B cell (primary cell): Measurements from ENCODE around the gene AGPAT3. TPM values are rescaled to one million over a fixed set of nuclear protein-coding genes. Genes with fewer than 3 reads are reported as not detected.

Experiments
- ATAC-seq: fragments of 200-7000 bp; cut with Tn5 transposase; one replicate; pipeline ENCODE4 v1.10.0; 2021; ENCODE audit warnings: low read depth, mild to moderate bottlenecking, moderate number of reproducible peaks, moderate library complexity
- CTCF ChIA-PET: fragments of 350-600 bp; sonication (Branson Sonifier 250); formaldehyde crosslinking; loops from one replicate; lab custom pipeline; 2021; ENCODE audit warnings: antibody characterized with exemption, inconsistent platforms; lab: Charles Lee
- POLR2A ChIA-PET: fragments of 350-600 bp; sonication (Branson Sonifier 250); formaldehyde crosslinking; loops from one replicate; lab custom pipeline; 2021; ENCODE audit warnings: antibody characterized with exemption; lab: Charles Lee
- DNase-seq: peaks from one replicate; pipeline ENCODE4 v3.0.0; 2013
- H2AFZ ChIP-seq: 2 replicates; pipeline ENCODE4 v1.6.1; 2012; ENCODE audit warnings: mild to moderate bottlenecking, low read depth, low read length; ENCODE audit not compliant: insufficient read depth, poor library complexity, severe bottlenecking
- H3K27ac ChIP-seq, 2 donors: 1 replicate in 1 of 2; 2 replicates in 1 of 2; pipeline ENCODE4 v1.5.1; 2012 to 2013; ENCODE audit warnings: low read length in 2 of 2, mild to moderate bottlenecking in 2 of 2, moderate library complexity in 1 of 2
- H3K27me3 ChIP-seq, 4 experiments: fragments of 200-600 bp in 1 of 4; sonication (generic) in 1 of 4; replicated peaks in 1 of 4; 1 replicate in 2 of 4; 2 replicates in 2 of 4; pipeline versions ENCODE4 v1.6.1 to v1.7.0; 2013 to 2016; ENCODE audit warnings: low read length in 3 of 4, mild to moderate bottlenecking in 2 of 4, mixed read lengths in 1 of 4, moderate library complexity in 1 of 4; ENCODE audit not compliant: insufficient read depth in 4 of 4, control insufficient read depth in 3 of 4; ENCODE audit errors: control extremely low read depth in 1 of 4
- H3K36me3 ChIP-seq, 2 experiments: replicated peaks in 1 of 2; 1 replicate in 1 of 2; 2 replicates in 1 of 2; pipeline versions ENCODE4 v1.6.1 to v1.7.1; 2013; ENCODE audit warnings: low read length in 1 of 2; ENCODE audit not compliant: insufficient read depth in 2 of 2, control insufficient read depth in 1 of 2; ENCODE audit errors: control extremely low read depth in 1 of 2, extremely low read depth in 1 of 2
- H3K4me1 ChIP-seq, 2 donors: fragments of 200-600 bp in 1 of 2; sonication (generic) in 1 of 2; 1 replicate in 1 of 2; 2 replicates in 1 of 2; pipeline versions ENCODE4 v1.5.1 to v1.6.1; 2013 to 2017; ENCODE audit warnings: low read length in 2 of 2; ENCODE audit not compliant: control insufficient read depth in 2 of 2, insufficient read depth in 2 of 2
- H3K4me2 ChIP-seq: replicated peaks from 2 replicates; pipeline ENCODE3; 2012; ENCODE audit warnings: mild to moderate bottlenecking, low read depth, low read length; ENCODE audit not compliant: poor library complexity, severe bottlenecking
- H3K4me3 ChIP-seq, 5 experiments: fragments of 200-600 bp in 1 of 5; sonication (generic) in 1 of 5; 1 replicate in 3 of 5; 2 replicates in 2 of 5; pipeline versions ENCODE4 v1.5.1 to v1.7.0; 2011 to 2016; ENCODE audit warnings: low read length in 4 of 5, mild to moderate bottlenecking in 4 of 5, low read depth in 2 of 5, control low read depth in 1 of 5, moderate library complexity in 1 of 5; ENCODE audit not compliant: insufficient read depth in 1 of 5; ENCODE audit errors: control extremely low read depth in 1 of 5, extremely low read depth in 1 of 5
- H3K79me2 ChIP-seq: fragments of 200-600 bp; sonication (generic); one replicate; pipeline ENCODE4 v1.6.0; 2016; ENCODE audit warnings: low read length; ENCODE audit not compliant: control insufficient read depth, insufficient read depth
- H3K9ac ChIP-seq: fragments of 200-600 bp; sonication (generic); 2 replicates; pipeline ENCODE4 v1.6.1; 2017; ENCODE audit warnings: mild to moderate bottlenecking, low read length, moderate library complexity
- H3K9me3 ChIP-seq, 3 donors: one replicate each; pipeline versions ENCODE4 v1.6.1 to v1.7.1; 2013; ENCODE audit warnings: low read length in 2 of 3; ENCODE audit not compliant: control insufficient read depth in 2 of 3, insufficient read depth in 1 of 3; ENCODE audit errors: control extremely low read depth in 1 of 3
- H4K20me1 ChIP-seq: 2 replicates; pipeline ENCODE4 v1.6.0; 2012; ENCODE audit warnings: mild to moderate bottlenecking, low read length; ENCODE audit not compliant: insufficient read depth, control insufficient read depth, poor library complexity, severe bottlenecking
- H3K27ac Mint-ChIP-seq: one replicate; pipeline ENCODE4 v1.8.0; 2021; ENCODE audit warnings: mixed read lengths
- H3K27me3 Mint-ChIP-seq: one replicate; pipeline ENCODE4 v1.8.0; 2021; ENCODE audit warnings: mixed read lengths
- H3K4me1 Mint-ChIP-seq: one replicate; pipeline ENCODE4 v1.8.0; 2021; ENCODE audit warnings: mixed read lengths
- H3K4me3 Mint-ChIP-seq: one replicate; pipeline ENCODE4 v1.8.0; 2021; ENCODE audit warnings: mixed read lengths
- H3K9me3 Mint-ChIP-seq: one replicate; pipeline ENCODE4 v1.8.0; 2022; ENCODE audit warnings: mixed read lengths; ENCODE audit not compliant: insufficient read depth
- CTCF ChIP-seq: fragments of 200-600 bp; IDR thresholded peaks from one replicate; pipeline ENCODE4 v1.8.0; 2022; ENCODE audit warnings: antibody characterized with exemption, mild to moderate bottlenecking
- EZH2 ChIP-seq: IDR thresholded peaks from 2 replicates; pipeline ENCODE4 v1.6.1; 2012; ENCODE audit warnings: borderline replicate concordance, low read depth, mild to moderate bottlenecking, moderate library complexity, low read length; ENCODE audit not compliant: insufficient read depth, poor library complexity, severe bottlenecking
- WGBS: methylation state at CpG from one replicate; pipeline ENCODE4 v1.1.5; 2013; ENCODE audit warnings: missing lambda C conversion rate; ENCODE audit not compliant: insufficient coverage; 5-methylcytosine and 5-hydroxymethylcytosine counted together
- intact Hi-C: fragments of 100-400 bp; cut with micrococcal nuclease; formaldehyde crosslinking; loops from one replicate; pipeline ENCODE4 v1.10.0; 2022
- polyA plus RNA-seq: library from polyadenylated mRNA; depleted of rRNA; stranded (reverse); fragments of >200 nt; gene quantifications from 2 replicates; pipeline ENCODE4 v1.2.3, GENCODE V29; 2012
- total RNA-seq, 2 donors: library from RNA; stranded (reverse); fragments of 120-200 nt in 1 of 2; gene quantifications; 1 replicate in 1 of 2; 2 replicates in 1 of 2; pipeline versions ENCODE4 v1.2.3 to v1.2.4, GENCODE V29; 2013 to 2022

Gene AGPAT3
- total and polyA plus RNA-seq, 2 donors (not counting 1 experiment from before 2014, with no cell fraction given) = 14.3 to 49.3 TPM

- WGBS = 98% methylated on average over 12 of the region's 13 CpGs
- peaks cover 4 to 12% of the 10 kb centered on the region in 2 experiments for H3K36me3 ChIP-seq
- H3K4me3 ChIP-seq = no peak overlapping the region
- H3K9me3 ChIP-seq = no peaks in the 10 kb centered on the region
- DNase-seq (no peak), ATAC-seq (no peak)
- TF ChIP-seq EZH2 (no peak), CTCF (no peak)
- H3K4me1 ChIP-seq = no peaks in the 10 kb centered on the region
- CTCF ChIA-PET = interaction anchor here (0.9 to 2.0 kb wide), 2 partner anchors 44 to 135 kb away, joined by 3 to 6 read pairs; no protein-coding TSS in a partner anchor
- H3K27me3 Mint-ChIP-seq = no peaks in the 10 kb centered on the region
- H3K27ac Mint-ChIP-seq = no peak overlapping the region
- POLR2A ChIA-PET = interaction anchor here (0.6 kb wide), 1 partner anchor 371 kb away, joined by 4 read pairs; no protein-coding TSS in a partner anchor
- H3K27ac ChIP-seq = no peak overlapping the region
- no peak overlapping the region for H3K4me2 ChIP-seq
- H3K9ac ChIP-seq = no peak overlapping the region
- intact Hi-C loops = no loop called here
- peaks cover 41% of the 10 kb centered on the region for H3K79me2 ChIP-seq
- no peak overlapping the region for H3K4me3 Mint-ChIP-seq
- H4K20me1 ChIP-seq = peaks cover 85% of the 10 kb centered on the region
- peaks cover 13% of the 10 kb centered on the region for H3K4me1 Mint-ChIP-seq
- no peak overlapping the region for H2AFZ ChIP-seq
- no peaks in the 10 kb centered on the region for H3K27me3 ChIP-seq
- H3K9me3 Mint-ChIP-seq = no peaks in the 10 kb centered on the region
These were observed 66.5 kb downstream of the AGPAT3 start for GRCh38 chr21:43931489-43931888.

- intact Hi-C loops = no loop called here
- H3K9ac ChIP-seq = no peak overlapping the region
- CTCF ChIA-PET = interaction anchor here (0.9 to 2.0 kb wide), 2 partner anchors 44 to 135 kb away, joined by 3 to 6 read pairs; no protein-coding TSS in a partner anchor
- POLR2A ChIA-PET = no interaction called here
- no peak overlapping the region for H3K4me3 Mint-ChIP-seq
- no peak overlapping the region for H3K4me3 ChIP-seq
- WGBS = 98% methylated on average over 16 of the region's 17 CpGs
- H3K27me3 Mint-ChIP-seq = no peaks in the 10 kb centered on the region
- H2AFZ ChIP-seq = no peak overlapping the region
- TF ChIP-seq EZH2 = no peak
- TF ChIP-seq CTCF = no peak
- DNase-seq (no peak), ATAC-seq (no peak)
- H3K9me3 ChIP-seq = peaks cover 0 to 1% (median 0%) of the 10 kb centered on the region in 3 donors
- no peaks in the 10 kb centered on the region for H3K4me1 ChIP-seq
- H3K9me3 Mint-ChIP-seq = no peaks in the 10 kb centered on the region
- H3K4me1 Mint-ChIP-seq = peaks cover 13% of the 10 kb centered on the region
- no peaks in the 10 kb centered on the region for H3K27me3 ChIP-seq
- no peak overlapping the region for H3K27ac Mint-ChIP-seq
- peaks cover 87% of the 10 kb centered on the region for H4K20me1 ChIP-seq
- peaks cover 4 to 12% of the 10 kb centered on the region in 2 experiments for H3K36me3 ChIP-seq
- no peak overlapping the region for H3K4me2 ChIP-seq
- H3K79me2 ChIP-seq = peaks cover 41% of the 10 kb centered on the region
- H3K27ac ChIP-seq = no peak overlapping the region
These were observed 67.0 kb downstream of the AGPAT3 start for GRCh38 chr21:43932005-43932404.
